Measurements from ENCODE around the gene KCNN3.

GRCh38 chr1:154908937-154909336 is 38.9 kb upstream of the KCNN3 start:
- no peak for TF ChIP-seq POLR2A (IDR thresholded peaks at IDR 0.05; ENCODE audit: low read length)
- TF ChIP-seq GATA1 (IDR thresholded peaks at IDR 0.05; ENCODE audit: low read depth, low read length) = no peak
